SJCRH30 (cell line): ENCODE measurements around the gene PRPF6. TPM values are rescaled to one million over a fixed set of nuclear protein-coding genes. Genes with fewer than 3 reads are reported as not detected.

Experiments
- DNase-seq, 2 experiments: peaks; one replicate each; pipeline ENCODE4 v3.0.0-alpha.2; 2015 to 2020
- H3K27ac ChIP-seq: fragments of 250-450 bp; sonication (Bioruptor Pico); 2 replicates; pipeline ENCODE4 v1.5.1; 2020; ENCODE audit warnings: mild to moderate bottlenecking, moderate library complexity
- H3K27me3 ChIP-seq: fragments of 250-450 bp; sonication (Bioruptor Pico); 2 replicates; pipeline ENCODE4 v1.5.1; 2020; ENCODE audit warnings: mild to moderate bottlenecking, moderate library complexity
- H3K36me3 ChIP-seq: fragments of 250-450 bp; sonication (Bioruptor Pico); 2 replicates; pipeline ENCODE4 v1.5.1; 2020; ENCODE audit warnings: mild to moderate bottlenecking, moderate library complexity
- H3K4me1 ChIP-seq: fragments of 250-450 bp; sonication (Bioruptor Pico); 2 replicates; pipeline ENCODE4 v1.5.1; 2020; ENCODE audit warnings: mild to moderate bottlenecking, moderate library complexity
- H3K4me3 ChIP-seq: fragments of 250-450 bp; sonication (Bioruptor Pico); 2 replicates; pipeline ENCODE4 v1.5.1; 2020; ENCODE audit warnings: mild to moderate bottlenecking, moderate library complexity
- H3K9me3 ChIP-seq: fragments of 250-450 bp; sonication (Bioruptor Pico); replicated peaks from 2 replicates; pipeline ENCODE4 v1.5.1; 2020; ENCODE audit warnings: mild to moderate bottlenecking, moderate library complexity
- total RNA-seq: library from RNA; depleted of rRNA; stranded (reverse); fragments of >200 nt; shearing (Covaris generic); gene quantifications from 2 replicates; pipeline ENCODE4 v1.2.3, GENCODE V29; 2014

The PRPF6 gene
- total RNA-seq, 1 experiment from 2014 or later = 70.1 TPM

GRCh38 chr20:64065974-64066343 is 85.0 kb downstream of the PRPF6 start:
- no peak overlapping the region for H3K4me3 ChIP-seq
- DNase-seq = peak; percentile 55 to 64
- H3K36me3 ChIP-seq = no peaks in the 10 kb centered on the region
- H3K9me3 ChIP-seq = no peaks in the 10 kb centered on the region
- H3K27me3 ChIP-seq = no peaks in the 10 kb centered on the region
- H3K4me1 ChIP-seq = peaks cover 51% of the 10 kb centered on the region
- H3K27ac ChIP-seq = no peak overlapping the region

DNA sequence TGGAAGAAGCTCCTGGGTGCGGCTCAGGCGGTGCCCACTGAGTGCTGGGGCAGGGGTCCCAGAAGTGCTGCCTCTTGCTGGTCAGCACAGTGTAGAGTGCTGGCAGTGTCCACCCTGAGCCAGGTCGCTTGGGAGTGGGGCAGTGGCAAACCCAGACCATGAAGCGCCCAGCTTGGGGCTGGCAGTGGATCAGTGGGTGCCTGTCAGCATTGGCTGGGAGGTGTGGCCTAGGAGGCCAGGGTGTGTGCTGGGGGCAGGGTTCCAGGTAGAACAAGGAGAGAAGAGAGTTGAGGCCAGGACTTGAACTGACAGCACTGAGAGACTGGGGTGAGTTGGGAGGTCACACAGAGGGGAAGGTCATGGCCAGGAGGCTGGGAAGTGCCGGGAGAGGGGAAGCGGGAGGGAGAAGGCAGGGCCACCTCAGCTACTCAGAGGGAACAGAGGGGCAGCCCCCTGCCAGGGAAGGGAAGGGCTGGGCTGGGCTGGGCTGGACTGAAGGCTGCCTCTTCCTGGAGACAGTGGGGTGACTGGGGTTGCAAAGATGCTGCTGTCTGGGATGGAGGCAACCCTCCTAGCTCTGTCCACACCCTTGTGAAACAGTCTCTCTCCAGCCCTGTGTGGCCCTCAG is 86.2 kb downstream of the PRPF6 start:
- Histone ChIP-seq H3K4me3 (no peak overlapping the region), H3K4me1 (peaks cover 49% of the 10 kb centered on the region), H3K9me3 (no peaks in the 10 kb centered on the region), H3K36me3 (no peaks in the 10 kb centered on the region), H3K27me3 (no peaks in the 10 kb centered on the region), H3K27ac (no peak overlapping the region)
- no peak for DNase-seq

GRCh38 chr20:64067733-64068307 is 86.9 kb downstream of the PRPF6 start:
- Histone ChIP-seq H3K27me3 (no peaks in the 10 kb centered on the region), H3K9me3 (no peaks in the 10 kb centered on the region), H3K4me1 (peaks cover 44% of the 10 kb centered on the region), H3K4me3 (no peak overlapping the region), H3K27ac (no peak overlapping the region), H3K36me3 (no peaks in the 10 kb centered on the region)
- no peak for DNase-seq

DNA sequence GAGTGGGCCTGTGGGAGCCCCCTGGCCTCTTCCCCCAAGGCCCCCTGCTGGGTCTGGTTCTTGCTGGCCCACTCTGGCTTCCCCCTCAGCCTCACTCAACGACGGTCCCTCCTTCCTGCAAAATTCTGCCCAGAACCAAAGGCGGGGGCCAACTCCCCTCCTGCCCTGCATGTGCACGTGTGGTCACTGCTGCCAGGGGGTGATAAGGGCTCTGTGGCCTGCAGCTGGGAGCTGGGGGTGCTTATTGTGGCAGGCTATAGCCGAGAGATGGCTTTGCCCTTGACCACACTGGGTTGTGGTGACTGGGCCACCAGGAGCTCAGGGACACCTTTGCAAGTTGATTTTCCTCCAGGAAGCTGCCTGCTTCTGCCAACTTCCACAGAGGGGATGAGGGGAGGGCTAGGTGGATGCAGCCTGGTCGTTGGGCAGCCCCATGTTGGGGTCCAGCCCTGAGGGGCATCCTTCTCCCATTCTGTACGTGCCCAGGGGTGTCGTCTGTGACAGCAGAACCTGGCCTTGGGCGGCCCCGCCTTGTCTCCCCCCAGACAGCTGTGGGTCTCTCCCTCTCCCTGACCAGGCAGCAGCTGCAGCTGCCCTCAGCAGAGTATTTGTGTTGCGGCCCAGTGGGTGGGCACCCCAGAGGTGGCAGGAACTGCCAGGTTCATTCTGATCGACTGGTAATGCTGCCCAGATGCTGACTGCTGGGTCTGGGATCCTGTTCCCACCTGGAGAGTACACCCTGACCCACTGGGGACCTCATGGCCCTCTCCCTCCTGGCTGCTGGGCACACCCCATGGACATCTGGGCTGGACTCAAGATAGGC is 87.7 kb downstream of the PRPF6 start:
- Histone ChIP-seq H3K27me3 (no peaks in the 10 kb centered on the region), H3K27ac (no peak overlapping the region), H3K9me3 (no peaks in the 10 kb centered on the region), H3K4me3 (no peak overlapping the region), H3K36me3 (no peaks in the 10 kb centered on the region), H3K4me1 (peaks cover 44% of the 10 kb centered on the region)
- peak; percentile 68 to 73 for DNase-seq

DNA sequence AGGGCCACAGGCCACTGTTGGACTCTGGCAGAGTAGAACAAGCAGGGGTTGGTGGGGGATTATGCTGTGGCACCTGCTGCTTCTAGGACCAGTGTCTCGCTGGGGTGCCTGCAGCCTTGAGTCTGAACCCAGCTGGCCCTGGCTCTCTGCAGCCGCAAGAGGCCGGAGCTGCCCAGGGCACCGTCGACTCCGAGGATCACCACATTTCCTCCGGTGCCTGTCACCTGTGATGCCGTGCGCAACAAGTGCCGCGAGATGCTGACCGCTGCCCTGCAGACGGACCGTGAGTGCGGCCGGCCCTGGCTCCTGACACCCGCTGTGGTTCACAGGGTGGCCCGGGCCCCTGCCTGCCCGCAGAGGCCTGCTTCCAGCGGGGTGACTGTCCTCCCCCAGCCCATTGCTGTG is 88.3 kb downstream of the PRPF6 start:
- peaks cover 38% of the 10 kb centered on the region for H3K4me1 ChIP-seq
- no peaks in the 10 kb centered on the region for H3K27me3 ChIP-seq

GRCh38 chr20:64069614-64070243 is 88.8 kb downstream of the PRPF6 start:
- Histone ChIP-seq H3K9me3 (no peaks in the 10 kb centered on the region), H3K27ac (no peak overlapping the region), H3K4me3 (no peak overlapping the region), H3K4me1 (peaks cover 34% of the 10 kb centered on the region), H3K36me3 (no peaks in the 10 kb centered on the region), H3K27me3 (no peaks in the 10 kb centered on the region)
- peak; percentile 75 to 77 for DNase-seq

More for the DNA sequence above, 88.3 kb downstream of the PRPF6 start:
- H3K4me3 ChIP-seq = no peak overlapping the region
- H3K27ac ChIP-seq = no peak overlapping the region
- H3K36me3 ChIP-seq = no peaks in the 10 kb centered on the region
- DNase-seq = peak in 1 of 2 experiments; percentile 51
- H3K9me3 ChIP-seq = no peaks in the 10 kb centered on the region

DNA sequence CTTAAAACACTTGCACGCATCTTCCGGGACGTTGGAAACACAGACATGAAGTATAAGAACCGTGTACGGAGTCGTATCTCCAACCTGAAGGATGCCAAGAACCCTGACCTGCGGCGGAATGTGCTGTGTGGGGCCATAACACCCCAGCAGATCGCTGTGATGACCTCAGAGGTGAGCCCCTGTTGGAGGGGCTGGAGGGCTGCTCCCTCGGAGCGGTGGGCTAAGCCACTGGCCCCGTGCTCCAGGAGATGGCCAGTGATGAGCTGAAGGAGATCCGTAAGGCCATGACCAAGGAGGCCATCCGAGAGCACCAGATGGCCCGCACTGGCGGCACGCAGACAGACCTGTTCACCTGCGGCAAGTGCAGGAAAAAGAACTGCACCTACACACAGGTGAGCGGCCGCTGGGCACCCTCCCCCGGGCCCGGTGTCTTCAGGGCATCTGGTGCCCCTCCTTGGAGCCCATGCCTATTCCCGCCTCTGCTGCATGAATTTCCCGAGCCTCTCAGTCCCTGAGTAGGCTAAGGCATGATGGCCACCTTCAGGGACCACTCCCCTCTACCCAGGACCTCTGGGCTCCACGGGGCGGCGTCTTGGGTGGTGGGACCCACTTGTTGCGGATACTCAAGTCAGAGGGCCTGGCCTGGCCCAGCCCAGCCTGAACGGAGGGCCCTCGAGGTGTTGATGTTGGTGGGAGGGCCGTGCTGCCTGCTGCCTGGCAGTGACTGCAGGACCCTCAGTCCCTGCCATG is 89.5 kb downstream of the PRPF6 start:
- Histone ChIP-seq H3K36me3 (no peaks in the 10 kb centered on the region), H3K27me3 (no peaks in the 10 kb centered on the region), H3K9me3 (no peaks in the 10 kb centered on the region), H3K4me1 (peaks cover 34% of the 10 kb centered on the region), H3K27ac (no peak overlapping the region), H3K4me3 (no peak overlapping the region)
- DNase-seq = no peak

DNA sequence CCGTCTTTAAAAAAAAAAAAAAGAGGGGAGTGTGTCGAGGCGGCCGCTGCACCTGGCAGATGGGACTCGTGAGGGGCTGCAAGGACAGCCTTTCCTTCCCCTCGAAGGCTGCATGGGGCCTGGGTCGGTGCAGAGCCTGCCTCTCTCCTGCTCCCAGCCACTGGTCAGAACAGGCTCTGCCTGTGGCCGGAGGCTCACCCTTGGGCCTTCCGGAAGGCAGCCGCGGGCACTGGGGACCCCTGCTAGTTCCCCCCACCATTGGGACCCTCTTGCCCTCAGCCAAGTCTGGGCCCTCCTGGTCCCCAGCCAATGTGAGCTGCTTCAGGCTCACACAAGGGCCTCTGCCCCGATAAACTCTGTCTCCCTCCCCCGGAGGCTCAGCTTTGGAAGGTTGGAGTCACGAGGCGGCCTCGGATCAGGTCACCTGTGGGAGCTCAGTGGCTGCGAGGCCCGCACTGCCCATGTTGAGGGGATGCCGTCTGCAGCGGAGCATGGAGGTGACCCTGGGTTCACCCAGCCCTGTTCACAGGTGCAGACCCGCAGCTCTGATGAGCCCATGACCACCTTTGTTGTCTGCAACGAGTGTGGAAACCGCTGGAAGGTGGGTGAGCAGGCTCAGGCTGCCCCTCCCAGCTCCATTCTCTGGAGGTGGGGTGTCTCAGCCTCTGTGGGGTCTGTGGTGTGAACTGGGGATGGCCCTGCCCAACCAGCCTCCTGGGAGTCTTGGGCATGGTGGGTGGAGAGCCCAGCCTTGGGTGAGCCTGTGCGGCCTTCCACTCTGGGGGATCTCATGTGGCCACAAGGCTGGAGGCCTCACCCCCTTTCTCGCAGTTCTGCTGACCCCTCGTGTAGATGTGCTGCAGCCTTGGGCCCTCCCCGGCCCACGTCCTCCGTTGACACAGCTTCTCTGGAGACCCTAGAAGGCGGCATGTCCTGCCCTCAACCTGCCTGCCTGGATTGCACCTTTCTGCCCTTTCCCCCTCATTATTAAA is 90.7 kb downstream of the PRPF6 start:
- Histone ChIP-seq H3K36me3 (no peaks in the 10 kb centered on the region), H3K4me1 (peaks cover 24% of the 10 kb centered on the region), H3K9me3 (no peaks in the 10 kb centered on the region), H3K27ac (no peak overlapping the region), H3K27me3 (no peaks in the 10 kb centered on the region), H3K4me3 (no peak overlapping the region)
- no peak for DNase-seq

GRCh38 chr20:64072498-64073063 is 91.6 kb downstream of the PRPF6 start:
- Histone ChIP-seq H3K27ac (no peak overlapping the region), H3K4me3 (no peak overlapping the region), H3K27me3 (no peaks in the 10 kb centered on the region), H3K9me3 (no peaks in the 10 kb centered on the region), H3K4me1 (peaks cover 24% of the 10 kb centered on the region), H3K36me3 (no peaks in the 10 kb centered on the region)
- no peak for DNase-seq

GRCh38 chr20:64073476-64074183 is 92.7 kb downstream of the PRPF6 start:
- Histone ChIP-seq H3K9me3 (no peaks in the 10 kb centered on the region), H3K27ac (no peak overlapping the region), H3K36me3 (no peaks in the 10 kb centered on the region), H3K27me3 (no peaks in the 10 kb centered on the region), H3K4me1 (peaks cover 27% of the 10 kb centered on the region), H3K4me3 (no peak overlapping the region)
- DNase-seq = no peak

GRCh38 chr20:64074184-64074789 is 93.4 kb downstream of the PRPF6 start:
- Histone ChIP-seq H3K27ac (no peak overlapping the region), H3K36me3 (no peaks in the 10 kb centered on the region)
- no peak for DNase-seq

DNA sequence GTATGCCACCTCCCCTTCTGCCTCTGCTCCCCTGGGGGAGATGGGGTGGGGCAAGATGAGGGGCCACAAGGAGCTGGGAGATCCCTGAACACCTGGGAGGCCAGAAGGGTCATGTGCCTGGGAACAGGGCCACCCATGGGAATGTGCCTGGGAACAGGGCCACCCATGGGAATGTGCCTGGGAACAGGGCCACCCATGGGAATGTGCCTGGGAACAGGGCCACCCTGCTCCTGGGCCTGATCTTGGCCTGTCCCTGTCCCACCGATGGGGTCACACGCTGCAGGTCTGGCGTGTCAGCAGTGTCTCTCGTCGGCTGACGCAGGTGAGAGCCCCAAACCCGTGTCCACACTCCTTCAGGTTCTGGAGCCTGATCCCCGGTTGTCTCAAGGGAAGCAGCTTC is 94.0 kb downstream of the PRPF6 start:
- Histone ChIP-seq H3K27ac (no peak overlapping the region), H3K9me3 (no peaks in the 10 kb centered on the region), H3K27me3 (no peaks in the 10 kb centered on the region), H3K4me1 (peaks cover 15% of the 10 kb centered on the region), H3K4me3 (no peak overlapping the region), H3K36me3 (no peaks in the 10 kb centered on the region)
- no peak for DNase-seq

More at GRCh38 chr20:64074184-64074789, 93.4 kb downstream of the PRPF6 start:
- no peaks in the 10 kb centered on the region for H3K9me3 ChIP-seq
- H3K27me3 ChIP-seq = no peaks in the 10 kb centered on the region
- peaks cover 22% of the 10 kb centered on the region for H3K4me1 ChIP-seq
- no peak overlapping the region for H3K4me3 ChIP-seq
